Measurements from ENCODE around the gene TRAPPC14. TPM values are rescaled to one million over a fixed set of nuclear protein-coding genes. Genes with fewer than 3 reads are reported as not detected.

Gene TRAPPC14
- total and polyA plus RNA-seq, 2 of the 8 experiments (the other 6 are each of a cell fraction or from before 2014, with no cell fraction given): 11.9 to 22.1 TPM

DNA sequence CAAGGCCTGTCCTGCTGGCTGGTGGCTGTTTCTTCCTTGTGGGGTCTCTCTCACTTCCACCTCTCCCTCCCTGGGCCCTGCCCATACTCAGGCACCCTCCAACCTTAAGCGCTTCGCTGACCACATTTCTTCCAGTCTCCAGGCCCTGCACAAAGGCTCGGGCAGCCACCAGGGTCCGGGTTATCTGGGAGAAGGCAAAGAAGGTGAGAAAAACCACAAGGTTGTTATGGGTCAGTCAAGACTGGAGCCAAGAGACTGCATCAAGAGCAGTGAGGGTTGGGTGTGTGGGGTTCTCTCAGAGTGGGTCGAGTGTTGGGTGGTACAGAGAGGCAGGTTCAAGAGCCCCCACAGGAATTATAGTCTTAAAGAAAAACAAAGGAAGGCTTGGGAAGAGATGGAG is 16.1 kb upstream of the TRAPPC14 start (continued):
- TF ChIP-seq, protein P1, sequence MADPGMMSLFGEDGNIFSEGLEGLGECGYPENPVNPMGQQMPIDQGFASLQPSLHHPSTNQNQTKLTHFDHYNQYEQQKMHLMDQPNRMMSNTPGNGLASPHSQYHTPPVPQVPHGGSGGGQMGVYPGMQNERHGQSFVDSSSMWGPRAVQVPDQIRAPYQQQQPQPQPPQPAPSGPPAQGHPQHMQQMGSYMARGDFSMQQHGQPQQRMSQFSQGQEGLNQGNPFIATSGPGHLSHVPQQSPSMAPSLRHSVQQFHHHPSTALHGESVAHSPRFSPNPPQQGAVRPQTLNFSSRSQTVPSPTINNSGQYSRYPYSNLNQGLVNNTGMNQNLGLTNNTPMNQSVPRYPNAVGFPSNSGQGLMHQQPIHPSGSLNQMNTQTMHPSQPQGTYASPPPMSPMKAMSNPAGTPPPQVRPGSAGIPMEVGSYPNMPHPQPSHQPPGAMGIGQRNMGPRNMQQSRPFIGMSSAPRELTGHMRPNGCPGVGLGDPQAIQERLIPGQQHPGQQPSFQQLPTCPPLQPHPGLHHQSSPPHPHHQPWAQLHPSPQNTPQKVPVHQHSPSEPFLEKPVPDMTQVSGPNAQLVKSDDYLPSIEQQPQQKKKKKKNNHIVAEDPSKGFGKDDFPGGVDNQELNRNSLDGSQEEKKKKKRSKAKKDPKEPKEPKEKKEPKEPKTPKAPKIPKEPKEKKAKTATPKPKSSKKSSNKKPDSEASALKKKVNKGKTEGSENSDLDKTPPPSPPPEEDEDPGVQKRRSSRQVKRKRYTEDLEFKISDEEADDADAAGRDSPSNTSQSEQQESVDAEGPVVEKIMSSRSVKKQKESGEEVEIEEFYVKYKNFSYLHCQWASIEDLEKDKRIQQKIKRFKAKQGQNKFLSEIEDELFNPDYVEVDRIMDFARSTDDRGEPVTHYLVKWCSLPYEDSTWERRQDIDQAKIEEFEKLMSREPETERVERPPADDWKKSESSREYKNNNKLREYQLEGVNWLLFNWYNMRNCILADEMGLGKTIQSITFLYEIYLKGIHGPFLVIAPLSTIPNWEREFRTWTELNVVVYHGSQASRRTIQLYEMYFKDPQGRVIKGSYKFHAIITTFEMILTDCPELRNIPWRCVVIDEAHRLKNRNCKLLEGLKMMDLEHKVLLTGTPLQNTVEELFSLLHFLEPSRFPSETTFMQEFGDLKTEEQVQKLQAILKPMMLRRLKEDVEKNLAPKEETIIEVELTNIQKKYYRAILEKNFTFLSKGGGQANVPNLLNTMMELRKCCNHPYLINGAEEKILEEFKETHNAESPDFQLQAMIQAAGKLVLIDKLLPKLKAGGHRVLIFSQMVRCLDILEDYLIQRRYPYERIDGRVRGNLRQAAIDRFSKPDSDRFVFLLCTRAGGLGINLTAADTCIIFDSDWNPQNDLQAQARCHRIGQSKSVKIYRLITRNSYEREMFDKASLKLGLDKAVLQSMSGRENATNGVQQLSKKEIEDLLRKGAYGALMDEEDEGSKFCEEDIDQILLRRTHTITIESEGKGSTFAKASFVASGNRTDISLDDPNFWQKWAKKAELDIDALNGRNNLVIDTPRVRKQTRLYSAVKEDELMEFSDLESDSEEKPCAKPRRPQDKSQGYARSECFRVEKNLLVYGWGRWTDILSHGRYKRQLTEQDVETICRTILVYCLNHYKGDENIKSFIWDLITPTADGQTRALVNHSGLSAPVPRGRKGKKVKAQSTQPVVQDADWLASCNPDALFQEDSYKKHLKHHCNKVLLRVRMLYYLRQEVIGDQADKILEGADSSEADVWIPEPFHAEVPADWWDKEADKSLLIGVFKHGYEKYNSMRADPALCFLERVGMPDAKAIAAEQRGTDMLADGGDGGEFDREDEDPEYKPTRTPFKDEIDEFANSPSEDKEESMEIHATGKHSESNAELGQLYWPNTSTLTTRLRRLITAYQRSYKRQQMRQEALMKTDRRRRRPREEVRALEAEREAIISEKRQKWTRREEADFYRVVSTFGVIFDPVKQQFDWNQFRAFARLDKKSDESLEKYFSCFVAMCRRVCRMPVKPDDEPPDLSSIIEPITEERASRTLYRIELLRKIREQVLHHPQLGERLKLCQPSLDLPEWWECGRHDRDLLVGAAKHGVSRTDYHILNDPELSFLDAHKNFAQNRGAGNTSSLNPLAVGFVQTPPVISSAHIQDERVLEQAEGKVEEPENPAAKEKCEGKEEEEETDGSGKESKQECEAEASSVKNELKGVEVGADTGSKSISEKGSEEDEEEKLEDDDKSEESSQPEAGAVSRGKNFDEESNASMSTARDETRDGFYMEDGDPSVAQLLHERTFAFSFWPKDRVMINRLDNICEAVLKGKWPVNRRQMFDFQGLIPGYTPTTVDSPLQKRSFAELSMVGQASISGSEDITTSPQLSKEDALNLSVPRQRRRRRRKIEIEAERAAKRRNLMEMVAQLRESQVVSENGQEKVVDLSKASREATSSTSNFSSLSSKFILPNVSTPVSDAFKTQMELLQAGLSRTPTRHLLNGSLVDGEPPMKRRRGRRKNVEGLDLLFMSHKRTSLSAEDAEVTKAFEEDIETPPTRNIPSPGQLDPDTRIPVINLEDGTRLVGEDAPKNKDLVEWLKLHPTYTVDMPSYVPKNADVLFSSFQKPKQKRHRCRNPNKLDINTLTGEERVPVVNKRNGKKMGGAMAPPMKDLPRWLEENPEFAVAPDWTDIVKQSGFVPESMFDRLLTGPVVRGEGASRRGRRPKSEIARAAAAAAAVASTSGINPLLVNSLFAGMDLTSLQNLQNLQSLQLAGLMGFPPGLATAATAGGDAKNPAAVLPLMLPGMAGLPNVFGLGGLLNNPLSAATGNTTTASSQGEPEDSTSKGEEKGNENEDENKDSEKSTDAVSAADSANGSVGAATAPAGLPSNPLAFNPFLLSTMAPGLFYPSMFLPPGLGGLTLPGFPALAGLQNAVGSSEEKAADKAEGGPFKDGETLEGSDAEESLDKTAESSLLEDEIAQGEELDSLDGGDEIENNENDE (IDR thresholded peaks at IDR 0.05; ENCODE audit: insufficient replicate concordance, low read length): no peak
- TF ChIP-seq EGR1 (IDR thresholded peaks at IDR 0.05; ENCODE audit: borderline replicate concordance, low read depth, low read length): no peak
- TF ChIP-seq, protein P2, sequence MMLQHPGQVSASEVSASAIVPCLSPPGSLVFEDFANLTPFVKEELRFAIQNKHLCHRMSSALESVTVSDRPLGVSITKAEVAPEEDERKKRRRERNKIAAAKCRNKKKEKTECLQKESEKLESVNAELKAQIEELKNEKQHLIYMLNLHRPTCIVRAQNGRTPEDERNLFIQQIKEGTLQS (IDR thresholded peaks at IDR 0.05; ENCODE audit: insufficient read depth, low read depth, low read length): no peak
- TF ChIP-seq PHF8 (conservative IDR thresholded peaks at IDR 0.05; ENCODE audit: low read depth, low read length): no peak
- no peak for TF ChIP-seq ZNF274 (IDR thresholded peaks at IDR 0.05; ENCODE audit: borderline replicate concordance, extremely low read depth, low read length)
- TF ChIP-seq POU5F1 (IDR thresholded peaks at IDR 0.05; ENCODE audit: low read depth, low read length): no peak
- no peak for TF ChIP-seq JUND (IDR thresholded peaks at IDR 0.05; ENCODE audit: low read length)
- no peak for TF ChIP-seq SP1 (IDR thresholded peaks at IDR 0.05; ENCODE audit: low read depth, low read length)
- TF ChIP-seq, protein P3, sequence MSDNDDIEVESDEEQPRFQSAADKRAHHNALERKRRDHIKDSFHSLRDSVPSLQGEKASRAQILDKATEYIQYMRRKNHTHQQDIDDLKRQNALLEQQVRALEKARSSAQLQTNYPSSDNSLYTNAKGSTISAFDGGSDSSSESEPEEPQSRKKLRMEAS (IDR thresholded peaks at IDR 0.05): no peak
- no peak for TF ChIP-seq ASH2L (IDR thresholded peaks at IDR 0.05; ENCODE audit: low read length)
- TF ChIP-seq SIN3A (conservative IDR thresholded peaks at IDR 0.05 in 1 of 2, IDR thresholded peaks at IDR 0.05 in 1 of 2; ENCODE audit: low read depth in 1 of 2, low read length in 2 of 2): no peak
- no peak for TF ChIP-seq TAF1 (IDR thresholded peaks at IDR 0.05; ENCODE audit: low read depth, low read length)

Data from H1 (cell line).